ENCODE measurements around the gene SYNRG.

SYNRG gene

DNA sequence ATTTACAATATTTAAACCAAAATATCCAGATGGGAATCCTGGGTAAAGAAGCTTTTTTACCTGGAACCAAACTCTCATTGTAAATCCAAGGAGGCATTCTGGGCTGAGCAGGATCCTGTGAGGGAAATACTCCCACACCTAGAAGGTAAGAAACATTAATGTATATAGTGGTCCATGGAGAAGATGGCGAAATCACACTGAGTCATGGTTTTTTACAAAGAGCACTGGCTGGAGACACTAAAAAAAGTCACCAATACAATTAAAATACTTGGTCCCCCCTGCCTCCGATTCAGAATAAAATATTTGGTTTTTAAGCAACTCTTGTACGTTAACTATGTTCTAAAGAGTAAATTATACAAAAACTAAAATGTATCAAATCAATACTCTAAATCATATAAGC is 32.9 kb downstream of the SYNRG start:
- no peak overlapping the region for H3K27ac ChIP-seq
- H3K9ac ChIP-seq (ENCODE audit: insufficient read length), result no peak overlapping the region
- peaks cover 45% of the 10 kb centered on the region for H3K36me3 ChIP-seq (ENCODE audit: insufficient read depth, low read length)
- TF ChIP-seq POLR2AphosphoS5 (IDR thresholded peaks at IDR 0.05; ENCODE audit: borderline replicate concordance, low read depth, low read length), result no peak
- no peak for TF ChIP-seq FOXP2 (optimal IDR thresholded peaks at IDR 0.05; ENCODE audit: control extremely low read depth, extremely low read length, insufficient read depth)
- TF ChIP-seq EZH2 (IDR thresholded peaks at IDR 0.05), result no peak
- H3K4me3 ChIP-seq, result no peak overlapping the region
- DNase-seq (ENCODE audit: low read depth, low spot score), result no peak
- peaks cover 8% of the 10 kb centered on the region; the same call in 1 of the 2 replicates for H3K9me3 ChIP-seq (ENCODE audit: low read depth, low read length)

DNA sequence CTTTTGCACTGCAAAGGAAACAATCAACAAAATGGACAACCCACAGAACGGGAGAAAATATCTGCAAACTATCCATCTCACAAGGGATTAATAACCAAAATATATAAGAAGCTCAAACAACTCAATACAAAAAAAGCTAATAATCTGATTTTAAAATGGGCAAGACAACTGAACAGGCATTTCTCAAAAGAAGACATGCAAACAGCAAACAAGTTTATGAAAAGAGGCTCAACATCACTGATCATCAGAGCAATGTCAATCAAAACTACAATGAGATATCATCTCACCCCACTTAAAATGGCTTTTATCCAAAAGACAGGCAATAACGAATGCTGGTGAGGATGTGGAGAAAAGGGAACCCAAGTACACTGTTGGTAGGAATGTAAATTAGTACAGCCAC is 34.8 kb downstream of the SYNRG start:
- peaks cover 8% of the 10 kb centered on the region; the same call in 1 of the 2 replicates for H3K9me3 ChIP-seq (ENCODE audit: low read depth, low read length)
- peaks cover 61% of the 10 kb centered on the region for H3K36me3 ChIP-seq (ENCODE audit: insufficient read depth, low read length)
- TF ChIP-seq EZH2 (IDR thresholded peaks at IDR 0.05) (no peak), FOXP2 (optimal IDR thresholded peaks at IDR 0.05; ENCODE audit: control extremely low read depth, extremely low read length, insufficient read depth) (no peak), POLR2AphosphoS5 (IDR thresholded peaks at IDR 0.05; ENCODE audit: borderline replicate concordance, low read depth, low read length) (no peak)

DNA sequence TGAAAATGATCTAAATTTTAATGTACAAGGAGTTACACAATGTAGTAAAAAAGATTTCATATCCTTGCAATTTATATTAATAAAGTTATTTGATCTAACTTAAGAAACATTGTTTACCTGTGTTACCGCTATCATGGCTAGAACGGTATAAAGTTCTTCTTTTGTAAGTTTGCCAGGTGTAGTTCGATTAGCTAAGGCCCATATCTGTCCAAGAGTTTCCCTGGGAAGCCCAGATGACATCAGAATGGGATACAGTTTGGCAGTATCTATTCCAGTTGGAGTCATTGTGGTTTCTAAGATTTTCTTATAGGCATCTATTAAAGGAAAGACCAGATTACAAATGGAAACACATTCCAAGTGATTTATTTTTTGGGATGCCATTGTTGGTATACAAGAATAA is 37.5 kb downstream of the SYNRG start:
- TF ChIP-seq EZH2 (IDR thresholded peaks at IDR 0.05) (no peak), FOXP2 (optimal IDR thresholded peaks at IDR 0.05; ENCODE audit: control extremely low read depth, extremely low read length, insufficient read depth) (no peak), POLR2AphosphoS5 (IDR thresholded peaks at IDR 0.05; ENCODE audit: borderline replicate concordance, low read depth, low read length) (no peak)
- DNase-seq (ENCODE audit: low read depth, low spot score), result no peak
- Histone ChIP-seq H3K9ac (ENCODE audit: insufficient read length) (no peak overlapping the region), H3K36me3 (ENCODE audit: insufficient read depth, low read length) (peaks cover 65% of the 10 kb centered on the region), H3K9me3 (ENCODE audit: low read depth, low read length) (peaks cover 8% of the 10 kb centered on the region; the same call in 1 of the 2 replicates), H3K27ac (no peak overlapping the region), H3K4me3 (no peak overlapping the region)

More for the DNA sequence above, 34.8 kb downstream of the SYNRG start:
- H3K9ac ChIP-seq (ENCODE audit: insufficient read length), result no peak overlapping the region
- no peak overlapping the region for H3K27ac ChIP-seq
- no peak overlapping the region for H3K4me3 ChIP-seq
- no peak for DNase-seq (ENCODE audit: low read depth, low spot score)

DNA sequence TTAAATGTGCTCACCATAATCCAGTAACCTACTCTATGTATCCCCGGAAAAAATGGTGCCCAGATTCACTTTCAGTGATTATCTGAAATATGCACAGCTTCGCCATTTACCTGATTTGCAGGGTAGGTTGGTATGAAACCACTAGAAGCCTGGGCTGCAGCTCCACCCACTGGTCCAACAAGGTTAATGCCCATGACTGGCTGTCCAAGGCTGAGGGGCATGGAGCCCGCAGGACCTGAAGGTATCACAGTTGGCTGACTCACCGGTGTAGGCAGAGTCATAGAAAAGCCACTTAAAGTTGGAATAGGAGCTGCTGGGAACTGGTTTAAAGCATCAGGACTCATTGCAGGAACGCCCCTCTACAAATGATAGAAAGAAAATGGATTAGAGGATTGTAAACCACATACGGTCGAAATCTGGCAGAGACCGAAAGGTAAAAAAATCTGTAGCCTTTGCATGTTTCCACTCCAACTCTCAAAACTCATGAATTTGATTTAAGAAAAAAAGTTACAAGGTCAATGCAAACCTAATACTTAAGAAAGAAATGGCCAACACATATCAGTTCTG is 38.6 kb downstream of the SYNRG start:
- Histone ChIP-seq H3K9me3 (ENCODE audit: low read depth, low read length) (peaks cover 8% of the 10 kb centered on the region; the same call in 1 of the 2 replicates), H3K4me3 (no peak overlapping the region), H3K27ac (no peak overlapping the region), H3K36me3 (ENCODE audit: insufficient read depth, low read length) (peaks cover 59% of the 10 kb centered on the region), H3K9ac (ENCODE audit: insufficient read length) (no peak overlapping the region)
- TF ChIP-seq EZH2 (IDR thresholded peaks at IDR 0.05), result no peak
- TF ChIP-seq POLR2AphosphoS5 (IDR thresholded peaks at IDR 0.05; ENCODE audit: borderline replicate concordance, low read depth, low read length), result no peak
- TF ChIP-seq FOXP2 (optimal IDR thresholded peaks at IDR 0.05; ENCODE audit: control extremely low read depth, extremely low read length, insufficient read depth), result no peak
- no peak for DNase-seq (ENCODE audit: low read depth, low spot score)

DNA sequence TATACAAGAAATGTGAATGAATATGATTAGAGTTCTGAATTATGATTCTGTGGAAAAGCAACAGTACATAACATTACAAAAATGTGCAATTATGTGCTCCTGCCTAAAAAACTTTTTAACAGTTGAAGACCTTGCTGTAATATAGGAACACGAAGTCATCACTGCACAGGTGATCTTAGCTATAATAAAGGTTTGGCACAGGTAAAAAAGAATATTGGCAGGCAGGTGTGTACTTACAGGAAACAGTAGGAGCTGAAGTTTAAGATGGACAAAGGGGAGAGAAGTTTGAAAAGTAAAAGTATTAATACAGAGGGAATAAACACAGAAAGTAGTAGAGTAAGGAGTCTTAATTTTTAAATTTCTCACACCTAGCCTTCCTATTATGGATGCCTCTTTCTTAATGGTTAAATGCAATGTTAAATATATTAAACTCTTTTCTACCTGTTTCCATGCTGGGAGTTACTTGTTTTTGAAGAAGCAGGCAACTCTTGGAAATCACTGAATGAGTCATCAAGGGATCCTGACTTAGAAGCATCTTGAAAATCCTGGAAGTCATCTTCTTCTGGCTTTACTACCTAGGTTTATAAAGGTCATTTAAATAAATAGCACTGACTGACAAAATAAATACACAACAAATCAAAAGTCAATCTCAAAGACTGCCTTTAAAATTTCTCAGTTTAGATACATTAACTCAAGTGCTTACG is 40.7 kb downstream of the SYNRG start:
- TF ChIP-seq FOXP2 (optimal IDR thresholded peaks at IDR 0.05; ENCODE audit: control extremely low read depth, extremely low read length, insufficient read depth), result no peak
- TF ChIP-seq EZH2 (IDR thresholded peaks at IDR 0.05), result no peak
- TF ChIP-seq POLR2AphosphoS5 (IDR thresholded peaks at IDR 0.05; ENCODE audit: borderline replicate concordance, low read depth, low read length), result no peak
- H3K9me3 ChIP-seq (ENCODE audit: low read depth, low read length), result no peaks in the 10 kb centered on the region
- no peak overlapping the region for H3K27ac ChIP-seq
- H3K36me3 ChIP-seq (ENCODE audit: insufficient read depth, low read length), result peaks cover 43% of the 10 kb centered on the region
- no peak overlapping the region for H3K4me3 ChIP-seq
- no peak for DNase-seq (ENCODE audit: low read depth, low spot score)
- H3K9ac ChIP-seq (ENCODE audit: insufficient read length), result no peak overlapping the region

DNA sequence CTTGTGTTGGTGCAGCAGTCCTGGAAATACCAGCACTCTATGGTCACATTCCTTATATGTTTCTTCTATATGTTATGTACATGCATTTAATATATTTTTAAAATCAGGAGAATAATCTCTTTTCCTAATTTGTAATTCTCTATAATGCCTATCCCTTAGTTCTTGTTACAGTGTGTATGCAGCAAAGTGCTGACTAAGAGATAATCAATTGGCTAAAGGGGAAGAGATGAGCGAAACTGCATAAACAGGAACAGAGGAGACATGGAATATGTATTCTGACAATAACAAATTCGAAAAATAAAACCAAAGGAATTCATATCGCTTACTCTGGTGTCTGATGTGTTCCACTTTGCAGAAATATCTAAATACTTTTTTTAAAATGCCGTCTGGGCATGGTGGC is 41.7 kb downstream of the SYNRG start:
- H3K36me3 ChIP-seq (ENCODE audit: insufficient read depth, low read length), result peaks cover 39% of the 10 kb centered on the region

DNA sequence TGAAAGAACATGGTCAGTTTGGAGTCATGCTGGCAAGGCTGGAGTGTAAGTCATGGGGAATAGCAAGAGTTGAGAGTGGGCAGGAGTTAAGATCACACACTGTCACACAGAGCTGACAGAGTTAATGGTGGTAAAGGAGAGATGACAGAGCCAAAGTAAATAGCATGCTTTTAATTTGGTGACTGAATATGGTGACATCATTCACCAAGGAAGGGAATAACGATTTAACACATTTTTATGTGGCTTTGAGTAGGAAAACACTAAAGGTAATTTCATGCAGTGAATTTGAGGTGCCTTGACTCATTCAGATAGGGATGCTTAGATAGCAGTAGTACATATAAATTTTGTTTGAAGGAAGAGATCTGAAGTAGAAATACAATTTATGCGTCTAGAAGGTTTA is 42.1 kb downstream of the SYNRG start:
- Histone ChIP-seq H3K9me3 (ENCODE audit: low read depth, low read length) (no peaks in the 10 kb centered on the region), H3K27ac (no peak overlapping the region), H3K4me3 (no peak overlapping the region), H3K9ac (ENCODE audit: insufficient read length) (no peak overlapping the region), H3K36me3 (ENCODE audit: insufficient read depth, low read length) (peaks cover 38% of the 10 kb centered on the region)
- no peak for DNase-seq (ENCODE audit: low read depth, low spot score)
- TF ChIP-seq FOXP2 (optimal IDR thresholded peaks at IDR 0.05; ENCODE audit: control extremely low read depth, extremely low read length, insufficient read depth) (no peak), EZH2 (IDR thresholded peaks at IDR 0.05) (no peak), POLR2AphosphoS5 (IDR thresholded peaks at IDR 0.05; ENCODE audit: borderline replicate concordance, low read depth, low read length) (no peak)

More for the DNA sequence above, 41.7 kb downstream of the SYNRG start:
- H3K9ac ChIP-seq (ENCODE audit: insufficient read length), result no peak overlapping the region
- TF ChIP-seq FOXP2 (optimal IDR thresholded peaks at IDR 0.05; ENCODE audit: control extremely low read depth, extremely low read length, insufficient read depth), result no peak
- no peak for TF ChIP-seq POLR2AphosphoS5 (IDR thresholded peaks at IDR 0.05; ENCODE audit: borderline replicate concordance, low read depth, low read length)
- TF ChIP-seq EZH2 (IDR thresholded peaks at IDR 0.05), result no peak
- no peaks in the 10 kb centered on the region for H3K9me3 ChIP-seq (ENCODE audit: low read depth, low read length)
- H3K4me3 ChIP-seq, result no peak overlapping the region
- DNase-seq (ENCODE audit: low read depth, low spot score), result no peak
- H3K27ac ChIP-seq, result no peak overlapping the region

DNA sequence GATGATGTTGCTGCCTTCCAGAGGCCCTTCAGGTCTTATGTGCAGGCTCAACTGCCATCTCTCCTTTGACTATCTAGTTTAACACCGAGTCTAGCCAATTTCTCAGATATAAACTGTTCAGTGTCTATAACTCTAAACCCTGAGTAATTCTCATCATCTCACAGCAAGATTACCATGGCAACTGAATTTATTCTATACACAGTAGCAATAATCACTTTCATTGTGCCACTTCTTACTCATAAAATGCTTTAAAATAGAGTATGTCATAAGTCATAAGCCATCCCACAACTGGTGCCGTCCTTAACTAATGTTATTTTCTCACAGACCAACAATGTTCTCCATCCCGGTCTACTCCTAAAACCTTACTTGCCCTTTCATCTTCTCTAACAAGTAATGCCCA is 45.0 kb downstream of the SYNRG start:
- TF ChIP-seq EZH2 (IDR thresholded peaks at IDR 0.05) (no peak), FOXP2 (optimal IDR thresholded peaks at IDR 0.05; ENCODE audit: control extremely low read depth, extremely low read length, insufficient read depth) (no peak), POLR2AphosphoS5 (IDR thresholded peaks at IDR 0.05; ENCODE audit: borderline replicate concordance, low read depth, low read length) (no peak)
- Histone ChIP-seq H3K9me3 (ENCODE audit: low read depth, low read length) (no peaks in the 10 kb centered on the region), H3K9ac (ENCODE audit: insufficient read length) (no peak overlapping the region), H3K27ac (no peak overlapping the region), H3K4me3 (no peak overlapping the region), H3K36me3 (ENCODE audit: insufficient read depth, low read length) (peaks cover 36% of the 10 kb centered on the region)
- no peak for DNase-seq (ENCODE audit: low read depth, low spot score)

Measured in SK-N-MC (cell line).